Measurements from ENCODE around the gene IFI35. TPM values are rescaled to one million over a fixed set of nuclear protein-coding genes. Genes with fewer than 3 reads are reported as not detected.

Gene IFI35
- total and polyA plus RNA-seq, 2 of the 8 experiments (the other 6 are each of a cell fraction or from before 2014, with no cell fraction given): 2.5 to 4.7 TPM

- TF ChIP-seq ZNF274 (IDR thresholded peaks at IDR 0.05; ENCODE audit: borderline replicate concordance, extremely low read depth, low read length): no peak
- no peak for TF ChIP-seq RNF2 (IDR thresholded peaks at IDR 0.05; ENCODE audit: borderline replicate concordance, low read depth, low read length, missing control alignments, poor library complexity, severe bottlenecking)
- TF ChIP-seq BRCA1 (IDR thresholded peaks at IDR 0.05; ENCODE audit: low read depth, low read length): no peak
- no peak for TF ChIP-seq MAX (IDR thresholded peaks at IDR 0.05)
- TF ChIP-seq TCF12 (IDR thresholded peaks at IDR 0.05; ENCODE audit: low read depth, low read length): no peak
Measured at GRCh38 chr17:42997390-42997983, 9.1 kb upstream of the IFI35 start (continued).

Measured in H1 (cell line).